NCI-H345 (cell line): ENCODE data around the gene TMEM178B.
"Not testable (repeated sequence)": the region's sequence is repeated elsewhere in the genome, so short reads cannot be mapped to it uniquely, and the experiment has no call there.

Experiments
- DNase-seq: peaks from one replicate; lab custom pipeline; 2025; lab: John Stamatoyannopoulos, UW

Gene TMEM178B

DNA sequence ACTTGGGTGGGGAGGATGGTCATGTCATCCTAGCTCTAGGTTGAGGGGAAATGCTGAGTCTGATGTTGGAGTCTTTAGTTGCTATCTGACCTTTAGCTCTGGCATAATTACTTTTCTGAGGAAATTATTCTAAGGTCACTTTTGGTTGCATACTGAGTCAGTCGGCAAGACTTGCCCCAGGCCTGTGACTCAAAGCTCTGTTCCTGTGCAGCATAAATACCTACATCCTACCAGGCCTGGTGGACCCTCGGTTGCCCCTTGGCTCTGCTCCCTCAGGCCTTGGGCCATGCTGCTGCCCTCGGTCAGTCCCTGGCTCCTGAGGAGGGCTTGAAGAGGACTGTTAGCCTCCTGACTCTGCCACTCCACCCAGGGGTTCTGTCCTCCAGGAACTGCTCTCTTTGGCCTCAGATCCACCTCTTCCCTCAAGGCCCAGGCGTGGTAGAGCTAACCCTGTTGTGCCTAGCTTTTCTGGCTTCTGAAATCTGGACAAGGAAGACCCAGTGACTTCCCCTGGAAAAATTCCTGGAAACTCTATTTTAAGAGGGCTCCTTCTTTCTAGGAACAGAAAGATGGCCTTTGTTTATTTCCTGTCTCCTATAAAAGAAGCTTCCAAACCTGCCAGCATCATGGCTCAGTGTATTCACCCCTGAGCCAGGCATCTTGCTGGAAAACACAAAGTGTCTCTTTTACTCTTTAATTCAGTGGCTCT lies 71.2 kb downstream of the TMEM178B start:
- no peak for DNase-seq

DNA sequence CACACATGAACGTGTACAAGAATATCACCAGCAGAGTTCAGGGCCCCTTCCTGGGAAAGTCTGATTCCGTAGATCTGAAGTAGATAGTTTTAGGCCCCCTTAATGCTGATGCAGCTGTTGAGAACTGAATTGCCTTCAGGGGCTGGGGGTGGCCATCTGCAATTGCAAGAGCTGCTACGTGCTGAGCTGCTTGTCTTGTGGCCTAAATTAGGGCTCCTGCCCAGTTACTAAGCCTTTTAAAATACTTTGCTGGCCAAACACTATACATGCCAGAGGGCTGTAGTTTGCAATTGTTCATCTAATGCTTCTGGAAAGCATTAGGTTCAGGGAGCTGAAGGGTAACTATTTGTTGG lies 71.7 kb downstream of the TMEM178B start:
- no peak for DNase-seq

DNA sequence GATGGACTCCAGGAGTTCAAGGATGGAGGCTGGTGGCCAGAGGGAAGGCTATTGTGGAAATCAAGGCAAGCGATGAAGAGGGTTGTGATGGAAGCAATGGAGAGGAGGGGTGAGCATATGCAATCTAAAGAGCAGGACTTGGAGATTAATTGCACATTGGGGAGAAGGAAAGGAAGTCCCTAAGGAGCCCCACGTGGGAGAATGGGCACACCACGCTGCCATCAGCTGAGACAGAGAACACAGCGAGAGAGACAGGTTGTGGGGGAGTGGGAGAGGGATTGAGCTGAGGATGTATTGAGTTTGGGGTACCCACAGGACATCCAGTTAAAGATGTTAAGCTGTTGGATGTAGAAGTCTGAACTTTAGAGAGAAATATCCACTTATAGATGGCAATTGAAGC lies 73.6 kb downstream of the TMEM178B start:
- no peak for DNase-seq

DNA sequence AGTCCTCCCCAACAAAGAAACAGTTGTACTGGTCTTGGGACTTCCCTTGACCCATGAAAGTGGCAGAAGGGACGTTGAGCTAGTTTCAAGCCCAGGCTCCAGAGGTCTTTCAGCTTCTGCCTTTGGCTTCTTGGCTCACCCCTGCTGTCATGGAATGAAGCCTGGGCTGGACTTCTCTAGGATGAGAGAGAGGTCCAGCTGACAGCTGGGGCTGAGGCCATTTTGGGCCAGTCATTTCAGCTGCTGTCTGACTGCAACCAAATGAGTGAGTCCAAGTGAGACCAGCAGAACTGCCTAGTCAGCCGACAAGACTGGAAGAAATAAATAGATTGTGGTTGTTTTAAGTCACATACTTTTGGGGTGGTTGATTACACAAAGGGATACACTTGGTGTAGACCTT lies 76.6 kb downstream of the TMEM178B start:
- DNase-seq, result no peak

DNA sequence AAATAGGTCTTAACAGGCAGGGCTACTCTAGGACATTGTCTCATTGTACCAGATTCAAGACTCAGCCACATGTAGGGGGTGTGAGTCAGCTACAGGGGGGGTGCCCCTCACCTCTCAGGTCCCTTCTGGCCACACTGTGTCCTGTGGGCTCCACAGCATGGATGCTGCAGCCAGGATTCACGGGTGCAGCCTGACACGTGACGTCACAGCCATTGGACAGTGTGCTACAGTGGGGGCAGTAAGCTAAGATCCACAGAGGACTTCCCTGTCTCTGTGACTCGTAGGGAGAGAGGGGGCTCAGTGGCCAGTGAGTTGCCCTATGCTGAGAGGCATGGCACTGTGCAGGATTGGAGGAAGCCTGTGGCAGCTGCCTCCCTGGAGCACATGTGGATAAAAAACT lies 77.9 kb downstream of the TMEM178B start:
- no peak for DNase-seq

DNA sequence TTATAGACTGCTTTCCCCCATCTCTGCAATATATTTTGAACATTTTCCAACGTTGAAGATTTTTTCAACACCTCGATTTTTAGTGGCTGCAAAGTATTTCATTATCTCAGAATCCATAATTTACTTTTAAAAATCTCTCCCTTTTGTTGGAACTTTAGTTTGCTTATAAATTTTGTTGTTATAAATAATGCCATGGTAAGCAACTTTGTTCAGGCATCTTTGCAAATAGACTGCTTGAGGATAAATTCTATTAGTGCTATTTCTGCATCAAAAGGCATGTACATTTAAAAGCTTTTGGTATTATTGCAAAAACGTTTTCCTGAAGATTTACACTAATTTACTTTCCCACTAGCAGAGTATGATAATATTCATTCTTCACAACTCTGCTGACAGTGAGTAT lies 79.4 kb downstream of the TMEM178B start:
- DNase-seq, result no peak

DNA sequence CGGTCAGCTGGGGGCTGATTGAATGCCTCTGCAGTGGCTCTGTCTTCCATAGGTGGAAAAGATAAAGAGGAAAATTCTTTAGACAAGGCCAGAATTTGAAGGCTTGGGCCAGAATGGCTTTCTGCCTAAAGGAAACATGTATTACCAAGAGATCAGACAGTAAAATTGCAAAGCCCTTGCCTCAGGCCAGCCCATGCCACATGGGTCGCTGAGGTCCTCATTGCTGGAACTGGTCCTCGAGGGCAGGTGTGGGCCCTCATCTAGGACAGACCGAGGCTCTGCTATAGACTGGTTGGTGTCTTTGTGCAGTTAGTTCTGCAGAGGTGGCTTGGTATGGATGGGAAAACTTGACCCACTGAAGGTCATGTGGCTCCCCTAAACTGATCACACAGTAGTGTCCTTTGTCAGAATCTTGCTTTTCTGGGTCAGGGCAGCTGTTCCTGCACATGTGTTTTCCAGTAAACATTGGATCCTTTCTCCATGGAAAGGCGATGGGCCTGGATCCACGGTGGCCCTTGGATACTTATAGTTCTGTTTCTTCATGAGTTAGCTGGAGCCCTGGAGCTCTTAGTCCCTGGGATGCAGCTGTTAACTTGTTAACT lies 80.4 kb downstream of the TMEM178B start:
- DNase-seq, result no peak

DNA sequence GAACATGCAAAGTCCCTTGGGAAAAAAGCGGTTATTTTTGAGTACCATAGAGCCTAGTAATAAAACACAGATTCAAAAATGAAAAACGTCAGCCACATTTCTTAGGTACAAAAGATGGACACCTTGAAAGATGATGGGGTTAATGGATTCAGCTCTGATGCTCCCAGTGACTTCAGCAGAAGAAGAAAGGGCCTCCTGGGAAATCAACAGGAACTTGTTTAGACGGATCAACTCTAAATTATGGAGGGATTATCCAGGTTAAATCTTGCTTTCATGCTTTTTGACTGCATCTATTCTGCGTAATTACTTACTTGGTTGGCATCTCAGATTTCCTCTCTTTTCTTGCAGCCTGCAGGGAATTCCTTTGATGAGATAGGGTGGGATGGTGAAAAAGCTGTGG lies 82.5 kb downstream of the TMEM178B start:
- no peak for DNase-seq

DNA sequence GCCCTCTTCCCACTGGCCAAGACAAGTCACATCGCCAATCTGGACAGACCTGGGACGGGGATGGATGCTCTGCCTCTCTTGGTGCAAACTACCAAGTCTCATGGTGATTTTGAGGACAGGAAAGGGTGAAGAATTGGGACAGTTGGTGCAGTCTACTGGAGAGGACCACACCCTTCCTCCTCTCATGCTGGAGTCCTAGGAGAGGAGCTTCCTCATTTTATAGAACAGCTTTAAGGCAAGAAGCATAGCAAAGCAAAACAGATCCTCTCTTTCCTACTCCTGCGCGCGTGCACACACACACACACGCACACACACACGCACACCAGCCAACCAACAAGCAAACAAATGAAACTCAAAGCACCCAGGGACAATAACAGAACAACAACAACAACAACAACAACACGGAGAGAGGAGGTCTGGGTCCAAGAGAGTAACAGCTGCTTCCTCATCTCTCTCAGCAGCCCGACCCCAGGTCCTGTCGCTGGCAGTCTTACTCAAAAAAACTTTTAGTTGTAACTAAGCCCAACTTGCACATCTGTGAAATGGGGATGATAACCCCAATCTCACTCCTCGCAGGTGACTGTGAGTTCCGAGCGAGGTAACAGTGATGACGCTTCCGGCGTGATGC lies 83.4 kb downstream of the TMEM178B start:
- DNase-seq, result no peak

DNA sequence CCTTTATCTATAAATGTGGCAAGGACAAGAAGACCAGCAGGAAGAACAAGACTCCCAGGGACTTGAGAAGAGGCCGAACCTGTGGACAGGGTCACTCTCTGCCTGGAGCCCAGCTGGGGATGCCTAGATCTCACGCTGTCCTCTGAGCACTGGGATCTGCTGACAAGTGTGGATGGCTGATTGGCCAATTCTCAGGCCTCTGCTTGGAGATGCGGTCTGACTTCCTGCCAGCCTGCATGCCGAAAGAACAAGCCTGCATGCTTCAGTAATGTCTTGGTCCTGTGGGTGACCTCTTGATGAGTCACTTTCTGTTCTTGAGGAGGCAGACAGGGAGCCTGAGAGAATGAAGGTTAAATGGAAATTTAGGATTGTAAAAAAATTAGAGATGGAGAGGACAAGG lies 84.7 kb downstream of the TMEM178B start:
- DNase-seq, result no peak

DNA sequence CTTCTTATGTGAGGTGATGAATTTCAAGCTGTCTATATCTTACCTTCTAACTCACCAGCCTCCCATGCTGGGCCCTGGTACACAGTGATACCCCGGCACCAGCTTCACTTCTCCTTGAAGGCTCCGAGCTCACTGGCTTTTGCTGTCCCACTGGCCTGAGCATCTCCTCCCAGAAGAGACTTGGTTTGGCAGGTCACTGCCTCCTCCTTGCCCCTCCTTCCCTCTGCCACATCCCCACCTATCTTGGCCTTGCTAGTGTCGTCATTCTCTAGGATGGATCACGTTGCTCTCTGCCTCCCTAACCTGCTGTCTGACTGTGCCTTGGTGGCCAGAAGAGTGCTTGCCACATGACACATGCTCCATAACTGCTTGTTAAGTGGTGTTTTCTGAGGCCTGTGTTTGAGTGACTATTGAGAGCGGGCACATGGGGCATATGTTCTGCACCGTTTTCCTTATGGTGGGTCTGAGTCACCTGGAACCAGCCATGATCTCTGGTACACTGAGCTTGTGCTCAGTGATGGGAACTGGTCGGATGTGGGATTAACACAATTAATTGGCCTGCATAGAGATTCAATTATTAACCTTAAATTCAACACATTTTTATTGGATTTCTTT lies 86.5 kb downstream of the TMEM178B start:
- no peak for DNase-seq

DNA sequence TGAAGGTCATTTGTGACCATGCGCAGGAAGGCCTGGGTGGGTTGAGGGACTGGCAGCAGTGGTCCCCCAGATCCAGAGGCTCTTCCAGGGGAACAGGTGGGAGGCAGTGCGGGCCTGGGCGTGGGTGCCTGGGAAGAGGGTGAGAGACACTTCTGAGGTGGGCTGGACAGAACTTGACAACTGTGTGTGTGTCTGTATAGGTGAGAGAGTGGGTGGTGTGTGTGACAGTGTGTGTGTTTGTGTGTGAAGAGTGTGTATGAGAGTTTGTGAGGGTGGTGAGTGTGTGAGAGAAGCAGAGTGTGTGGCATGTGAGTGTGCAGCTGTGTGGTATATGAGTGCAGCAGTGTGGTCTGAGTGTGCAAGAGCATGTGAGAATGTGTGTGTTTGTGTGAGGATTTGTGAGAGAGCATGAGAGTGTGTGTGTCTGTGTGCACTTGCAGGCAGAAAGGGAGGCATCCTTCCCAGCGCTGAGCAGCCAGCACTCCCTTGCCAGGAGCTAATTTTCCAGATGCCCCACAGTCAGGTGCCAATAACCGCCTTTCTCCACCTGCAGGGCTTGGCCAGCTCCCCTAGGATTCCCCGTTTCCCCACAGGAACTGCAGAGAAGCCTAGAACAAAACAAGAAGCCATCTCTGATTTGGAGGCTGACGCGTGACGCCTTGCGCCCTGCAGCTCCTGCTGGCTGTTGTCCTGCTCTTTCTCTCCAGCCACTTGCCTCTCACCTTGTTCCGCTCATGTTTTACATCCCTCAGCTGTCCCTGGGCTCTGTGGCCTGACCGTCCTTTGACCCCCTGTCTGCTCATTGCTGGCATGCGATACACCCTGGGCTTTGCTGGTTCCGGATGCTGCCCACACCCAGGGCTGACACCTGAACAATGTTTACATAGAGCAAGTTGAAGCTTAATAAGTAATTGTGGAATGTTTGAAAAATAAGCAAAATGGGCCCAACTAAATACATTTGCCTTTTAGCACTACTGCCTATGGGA lies 88.0 kb downstream of the TMEM178B start:
- DNase-seq, result no peak

DNA sequence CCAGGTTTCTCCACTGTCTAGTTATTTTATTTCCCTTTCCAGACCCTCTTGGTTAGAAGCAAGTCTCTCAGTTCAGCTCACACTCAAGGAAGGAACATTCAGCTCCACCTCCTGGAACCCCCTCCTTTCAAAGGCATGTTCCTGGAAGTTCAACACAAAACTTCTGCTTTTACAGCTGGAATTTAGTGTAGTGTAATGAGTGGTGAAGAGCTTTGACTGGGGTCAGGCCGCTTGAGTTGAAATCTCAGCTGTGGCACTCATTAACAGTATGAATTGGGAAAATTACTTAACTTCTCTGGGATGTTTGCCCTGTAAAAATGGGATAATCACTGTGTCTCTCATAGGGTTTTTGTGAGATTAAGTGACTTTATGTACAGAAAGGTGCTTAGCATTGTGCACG lies 91.7 kb downstream of the TMEM178B start:
- DNase-seq, result no peak

DNA sequence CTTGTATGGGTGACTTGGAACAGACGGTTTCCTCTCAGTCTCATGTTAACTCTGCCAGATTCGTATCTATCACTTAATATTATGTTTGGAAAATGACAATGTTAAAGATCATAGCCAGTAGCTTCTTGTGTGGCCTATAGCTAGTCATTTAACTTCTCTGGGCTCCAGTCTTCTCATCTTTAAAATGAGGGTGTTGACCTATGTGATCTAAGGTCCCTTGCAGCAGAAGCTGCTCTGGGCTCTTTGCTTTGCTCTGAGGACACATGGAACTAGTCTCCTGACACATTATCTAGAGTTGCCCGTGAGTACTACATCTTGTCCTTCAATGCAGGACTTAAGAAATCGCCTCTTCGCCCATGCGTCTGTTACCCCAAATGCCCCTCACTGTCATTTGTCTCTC lies 93.1 kb downstream of the TMEM178B start:
- no peak for DNase-seq

DNA sequence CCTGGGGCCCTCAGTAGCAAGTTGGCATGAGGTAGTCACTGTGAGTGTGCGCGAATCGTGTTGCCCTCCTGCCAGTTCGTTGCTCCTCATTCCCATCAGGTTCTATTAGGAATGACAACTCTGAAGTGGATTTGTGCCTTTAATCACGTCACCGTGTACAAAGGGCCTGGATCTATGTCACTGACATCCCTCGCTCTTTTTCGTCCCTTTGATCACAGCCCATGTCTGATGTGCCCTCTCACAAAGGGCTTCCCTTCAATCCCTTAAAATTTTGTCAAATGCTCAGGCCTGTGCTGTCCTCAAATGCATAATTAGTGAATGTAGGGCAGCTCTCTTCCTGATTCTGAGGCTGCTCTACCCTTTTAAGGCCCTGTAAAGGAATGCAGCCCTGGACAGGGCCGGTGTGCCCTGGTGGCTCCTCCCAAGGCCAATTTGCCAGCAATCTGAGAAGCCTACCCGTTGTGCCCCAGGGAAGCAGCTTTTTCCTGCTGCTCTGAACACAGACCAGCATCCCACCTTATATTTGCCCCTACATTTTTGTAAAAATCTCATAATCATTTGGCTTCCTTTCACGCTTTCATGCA lies 93.6 kb downstream of the TMEM178B start:
- DNase-seq, result no peak

DNA sequence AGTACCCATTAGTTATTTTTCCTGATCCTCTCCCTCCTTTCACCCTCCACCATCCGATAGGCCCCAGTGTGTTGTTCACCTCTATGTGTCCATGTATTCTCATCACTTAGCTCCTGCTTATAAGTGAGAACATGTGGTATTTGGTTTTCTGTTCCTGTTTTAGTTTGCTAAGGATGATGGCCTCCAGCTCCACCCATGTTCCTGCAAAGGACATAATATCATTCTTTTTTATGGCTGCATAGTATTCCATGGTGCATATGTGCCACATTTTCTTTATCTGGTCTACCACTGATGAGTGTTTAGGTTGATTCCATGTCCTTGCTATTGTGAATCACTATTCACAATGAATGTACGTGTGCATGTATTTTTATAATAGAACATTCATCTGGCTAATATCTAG lies 95.3 kb downstream of the TMEM178B start:
- DNase-seq, result not testable (repeated sequence)

DNA sequence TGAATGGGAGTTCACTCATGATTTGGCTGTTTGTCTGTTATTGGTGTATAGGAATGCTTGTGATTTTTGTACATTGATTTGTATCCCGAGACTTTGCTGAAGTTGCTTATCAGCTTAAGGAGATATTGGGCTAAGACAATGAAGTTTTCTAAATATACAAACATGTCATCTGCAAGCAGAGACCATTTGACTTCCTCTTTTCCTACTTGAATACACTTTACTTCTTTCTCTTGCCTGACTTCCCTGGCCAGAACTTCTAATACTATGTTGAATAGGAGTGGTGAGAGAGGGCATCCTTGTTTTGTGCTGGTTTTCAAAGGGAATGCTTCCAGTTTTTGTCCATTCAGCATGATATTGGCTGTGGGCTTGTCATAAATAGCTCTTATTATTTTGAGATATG lies 101.9 kb downstream of the TMEM178B start:
- DNase-seq, result not testable (repeated sequence)

DNA sequence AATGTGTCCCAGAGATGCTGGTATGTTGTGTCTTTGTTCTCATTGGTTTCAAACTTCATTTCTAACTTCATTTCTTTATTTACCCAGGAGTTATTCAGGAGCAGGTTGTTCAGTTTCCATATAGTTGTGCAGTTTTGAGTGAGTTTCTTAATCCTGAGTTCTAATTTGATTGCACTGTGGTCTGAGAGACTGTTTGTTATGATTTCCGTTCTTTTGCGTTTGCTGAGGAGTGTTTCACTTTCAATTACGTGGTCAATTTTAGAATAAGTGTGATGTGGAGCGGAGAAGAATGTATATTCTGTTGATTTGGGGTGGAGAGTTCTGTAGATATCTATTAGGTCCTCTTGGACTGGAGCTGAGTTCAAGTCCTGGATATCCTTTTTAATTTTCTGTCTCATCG lies 103.3 kb downstream of the TMEM178B start:
- DNase-seq, result not testable (repeated sequence)

DNA sequence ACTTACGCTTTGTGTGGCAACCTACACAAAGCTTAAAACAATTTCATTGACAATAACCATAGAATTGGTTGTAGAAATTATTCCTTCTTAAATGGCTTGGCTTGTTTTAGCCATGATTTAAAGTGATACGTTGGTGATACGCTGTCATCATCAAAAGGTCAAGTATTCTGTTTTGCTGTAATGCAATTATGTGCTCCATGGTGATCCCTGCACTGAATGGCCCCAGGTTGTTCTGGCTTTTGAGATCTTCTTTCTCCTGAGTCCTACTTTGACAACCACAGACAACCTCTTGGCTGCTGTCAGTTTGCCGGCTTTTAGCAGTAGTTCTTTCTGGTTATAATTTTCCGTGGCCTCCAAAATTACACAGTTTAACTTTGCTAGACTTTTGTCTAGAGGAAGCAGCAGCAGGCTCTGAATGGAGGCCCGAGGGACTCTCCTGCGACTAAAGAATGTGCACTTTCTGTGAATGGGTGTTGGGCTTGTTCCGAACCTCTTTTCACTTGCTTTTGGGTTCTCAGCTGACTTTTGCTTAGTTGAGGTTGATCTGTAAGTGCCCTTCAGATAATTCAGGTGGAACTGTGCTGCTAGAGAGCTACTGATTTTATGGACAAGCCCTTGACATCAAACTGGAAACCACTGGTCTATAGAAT lies 104.7 kb downstream of the TMEM178B start:
- DNase-seq, result no peak

DNA sequence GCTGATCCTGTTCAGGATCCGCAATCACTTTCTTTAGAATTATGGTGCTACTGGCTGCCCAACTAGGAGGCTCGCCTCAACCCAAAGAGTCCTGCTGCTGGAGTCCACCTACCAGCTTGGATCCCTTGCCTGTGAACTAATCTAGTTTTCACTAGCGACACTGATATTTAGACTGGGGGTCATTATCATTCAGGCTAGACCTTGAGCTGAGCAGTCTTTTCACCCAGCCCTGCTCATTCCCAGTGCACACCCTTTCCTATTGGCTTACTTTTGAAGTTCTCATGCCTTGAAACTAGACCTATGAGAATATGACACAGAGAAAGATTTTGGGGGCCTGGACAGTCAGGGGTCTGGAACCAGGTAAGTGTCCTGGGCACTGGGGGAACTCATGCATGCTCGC lies 107.9 kb downstream of the TMEM178B start:
- DNase-seq, result no peak

DNA sequence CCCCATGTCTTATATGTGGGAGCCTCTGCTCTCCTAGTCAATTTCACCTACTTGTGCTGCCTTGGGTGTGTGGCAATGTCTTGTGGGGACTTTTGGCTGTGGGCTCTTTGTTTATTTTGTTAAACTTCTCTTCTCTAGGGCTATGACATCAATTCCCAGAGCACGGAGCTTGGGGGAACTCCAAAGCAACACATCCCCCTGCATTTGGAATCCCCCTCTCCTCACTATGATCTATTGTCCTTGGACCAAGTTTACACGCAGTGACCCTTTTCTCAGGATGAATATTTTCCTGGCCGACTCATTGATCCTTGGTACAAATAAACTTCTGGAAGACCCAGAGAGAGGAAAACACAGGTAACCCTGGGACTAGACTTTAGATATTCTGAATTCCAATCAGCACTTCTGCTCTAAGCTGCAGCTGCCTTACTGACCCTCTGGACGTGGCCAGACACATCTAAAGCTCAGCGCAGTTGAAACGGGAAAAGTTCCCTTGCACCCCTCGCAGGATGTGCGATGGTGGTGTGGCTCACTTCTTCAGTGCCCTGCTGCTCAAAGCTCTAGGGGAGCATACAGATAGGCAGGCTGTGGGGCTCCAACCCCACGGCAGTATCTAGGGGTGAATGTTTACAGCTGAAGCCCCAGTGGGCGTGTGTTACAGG lies 110.8 kb downstream of the TMEM178B start:
- DNase-seq, result no peak
